Measurements from ENCODE around the gene FAP.

Gene FAP

GRCh38 chr2:162243294-162243693, at the start of gene FAP:
FAP (minus strand) TSS chr2:162243445; CDS start chr2:162243327, 118 bp downstream.
- no peaks in the 10 kb centered on the region for H3K9me3 ChIP-seq (ENCODE audit: low read length)
- H3K36me3 ChIP-seq (ENCODE audit: insufficient read depth, low read length): no peaks in the 10 kb centered on the region
- peak within 1 kb of the TSS in 1 of 2 donors; percentile 20 for H3K4me3 ChIP-seq (ENCODE audit: low read depth in 1 of 2, low read length in 2 of 2)
- no peaks in the 10 kb centered on the region for H3K27me3 ChIP-seq (ENCODE audit: control insufficient read depth in 1 of 2, insufficient read depth in 2 of 2, low read length in 2 of 2)
- peak within 1 kb of the TSS; percentile 1 for H3K27ac ChIP-seq (ENCODE audit: low read depth, low read length)
- no peak within 1 kb of the TSS for H3K9ac ChIP-seq (ENCODE audit: low read length)
- H3K4me1 ChIP-seq (ENCODE audit: insufficient read depth, low read length): peaks cover 33% of the 10 kb centered on the region

GRCh38 chr2:162291748-162292147, 48.5 kb upstream of the FAP start:
- Histone ChIP-seq H3K4me3 (ENCODE audit: low read depth in 1 of 2, low read length in 2 of 2) (no peak overlapping the region), H3K27me3 (ENCODE audit: control insufficient read depth in 1 of 2, insufficient read depth in 2 of 2, low read length in 2 of 2) (no peaks in the 10 kb centered on the region), H3K36me3 (ENCODE audit: insufficient read depth, low read length) (no peaks in the 10 kb centered on the region), H3K4me1 (ENCODE audit: insufficient read depth, low read length) (no peaks in the 10 kb centered on the region), H3K9ac (ENCODE audit: low read length) (no peak overlapping the region), H3K27ac (ENCODE audit: low read depth, low read length) (no peak overlapping the region), H3K9me3 (ENCODE audit: low read length) (no peaks in the 10 kb centered on the region)

- Histone ChIP-seq H3K36me3 (ENCODE audit: insufficient read depth, low read length) (peaks cover 13% of the 10 kb centered on the region), H3K9ac (ENCODE audit: low read length) (no peak overlapping the region), H3K27me3 (ENCODE audit: control insufficient read depth in 1 of 2, insufficient read depth in 2 of 2, low read length in 2 of 2) (no peaks in the 10 kb centered on the region), H3K9me3 (ENCODE audit: low read length) (no peaks in the 10 kb centered on the region), H3K4me1 (ENCODE audit: insufficient read depth, low read length) (no peaks in the 10 kb centered on the region), H3K27ac (ENCODE audit: low read depth, low read length) (no peak overlapping the region), H3K4me3 (ENCODE audit: low read depth in 1 of 2, low read length in 2 of 2) (no peak overlapping the region)
Measured at GRCh38 chr2:162282765-162283425, 39.6 kb upstream of the FAP start.

- H3K4me1 ChIP-seq (ENCODE audit: insufficient read depth, low read length): no peaks in the 10 kb centered on the region
- H3K9ac ChIP-seq (ENCODE audit: low read length): no peak overlapping the region
- no peak overlapping the region for H3K27ac ChIP-seq (ENCODE audit: low read depth, low read length)
- H3K9me3 ChIP-seq (ENCODE audit: low read length): no peaks in the 10 kb centered on the region
- H3K4me3 ChIP-seq (ENCODE audit: low read depth in 1 of 2, low read length in 2 of 2): no peak overlapping the region
- H3K27me3 ChIP-seq (ENCODE audit: control insufficient read depth in 1 of 2, insufficient read depth in 2 of 2, low read length in 2 of 2): no peaks in the 10 kb centered on the region
- H3K36me3 ChIP-seq (ENCODE audit: insufficient read depth, low read length): peaks cover 13% of the 10 kb centered on the region
Measured at GRCh38 chr2:162280654-162281053, 37.4 kb upstream of the FAP start.

GRCh38 chr2:162277381-162277780, 34.1 kb upstream of the FAP start:
- no peaks in the 10 kb centered on the region for H3K9me3 ChIP-seq (ENCODE audit: low read length)
- H3K4me3 ChIP-seq (ENCODE audit: low read depth in 1 of 2, low read length in 2 of 2): no peak overlapping the region
- H3K27me3 ChIP-seq (ENCODE audit: control insufficient read depth in 1 of 2, insufficient read depth in 2 of 2, low read length in 2 of 2): no peaks in the 10 kb centered on the region
- H3K4me1 ChIP-seq (ENCODE audit: insufficient read depth, low read length): no peaks in the 10 kb centered on the region
- H3K9ac ChIP-seq (ENCODE audit: low read length): no peak overlapping the region
- H3K36me3 ChIP-seq (ENCODE audit: insufficient read depth, low read length): peaks cover 12% of the 10 kb centered on the region
- H3K27ac ChIP-seq (ENCODE audit: low read depth, low read length): no peak overlapping the region

- Histone ChIP-seq H3K27me3 (ENCODE audit: control insufficient read depth in 1 of 2, insufficient read depth in 2 of 2, low read length in 2 of 2) (no peaks in the 10 kb centered on the region), H3K9ac (ENCODE audit: low read length) (no peak overlapping the region), H3K36me3 (ENCODE audit: insufficient read depth, low read length) (peaks cover 8% of the 10 kb centered on the region), H3K4me3 (ENCODE audit: low read depth in 1 of 2, low read length in 2 of 2) (no peak overlapping the region), H3K4me1 (ENCODE audit: insufficient read depth, low read length) (no peaks in the 10 kb centered on the region), H3K27ac (ENCODE audit: low read depth, low read length) (no peak overlapping the region), H3K9me3 (ENCODE audit: low read length) (no peaks in the 10 kb centered on the region)
Measured at GRCh38 chr2:162267996-162268395, 24.8 kb upstream of the FAP start.

GRCh38 chr2:162267496-162267895, 24.3 kb upstream of the FAP start:
- Histone ChIP-seq H3K27me3 (ENCODE audit: control insufficient read depth in 1 of 2, insufficient read depth in 2 of 2, low read length in 2 of 2) (no peaks in the 10 kb centered on the region), H3K4me1 (ENCODE audit: insufficient read depth, low read length) (no peaks in the 10 kb centered on the region), H3K4me3 (ENCODE audit: low read depth in 1 of 2, low read length in 2 of 2) (no peak overlapping the region), H3K9ac (ENCODE audit: low read length) (no peak overlapping the region), H3K36me3 (ENCODE audit: insufficient read depth, low read length) (peaks cover 8% of the 10 kb centered on the region), H3K9me3 (ENCODE audit: low read length) (no peaks in the 10 kb centered on the region), H3K27ac (ENCODE audit: low read depth, low read length) (no peak overlapping the region)

GRCh38 chr2:162266460-162266760, 23.2 kb upstream of the FAP start:
- H3K9ac ChIP-seq (ENCODE audit: low read length): no peak overlapping the region
- H3K27ac ChIP-seq (ENCODE audit: low read depth, low read length): no peak overlapping the region
- H3K36me3 ChIP-seq (ENCODE audit: insufficient read depth, low read length): peaks cover 8% of the 10 kb centered on the region
- no peaks in the 10 kb centered on the region for H3K9me3 ChIP-seq (ENCODE audit: low read length)
- H3K27me3 ChIP-seq (ENCODE audit: control insufficient read depth in 1 of 2, insufficient read depth in 2 of 2, low read length in 2 of 2): no peaks in the 10 kb centered on the region
- H3K4me1 ChIP-seq (ENCODE audit: insufficient read depth, low read length): no peaks in the 10 kb centered on the region
- H3K4me3 ChIP-seq (ENCODE audit: low read depth in 1 of 2, low read length in 2 of 2): no peak overlapping the region

GRCh38 chr2:162265666-162266459, 22.6 kb upstream of the FAP start:
- Histone ChIP-seq H3K27me3 (ENCODE audit: control insufficient read depth in 1 of 2, insufficient read depth in 2 of 2, low read length in 2 of 2) (no peaks in the 10 kb centered on the region), H3K27ac (ENCODE audit: low read depth, low read length) (no peak overlapping the region), H3K4me3 (ENCODE audit: low read depth in 1 of 2, low read length in 2 of 2) (no peak overlapping the region), H3K9me3 (ENCODE audit: low read length) (no peaks in the 10 kb centered on the region), H3K4me1 (ENCODE audit: insufficient read depth, low read length) (no peaks in the 10 kb centered on the region), H3K36me3 (ENCODE audit: insufficient read depth, low read length) (peaks cover 8% of the 10 kb centered on the region), H3K9ac (ENCODE audit: low read length) (no peak overlapping the region)

GRCh38 chr2:162261032-162261945, 18.0 kb upstream of the FAP start:
- no peaks in the 10 kb centered on the region for H3K36me3 ChIP-seq (ENCODE audit: insufficient read depth, low read length)
- H3K4me1 ChIP-seq (ENCODE audit: insufficient read depth, low read length): no peaks in the 10 kb centered on the region
- H3K27me3 ChIP-seq (ENCODE audit: control insufficient read depth in 1 of 2, insufficient read depth in 2 of 2, low read length in 2 of 2): no peaks in the 10 kb centered on the region
- H3K9me3 ChIP-seq (ENCODE audit: low read length): no peaks in the 10 kb centered on the region
- no peak overlapping the region for H3K4me3 ChIP-seq (ENCODE audit: low read depth in 1 of 2, low read length in 2 of 2)
- peak overlapping the region; percentile 27 for H3K27ac ChIP-seq (ENCODE audit: low read depth, low read length)
- H3K9ac ChIP-seq (ENCODE audit: low read length): no peak overlapping the region

- H3K4me1 ChIP-seq (ENCODE audit: insufficient read depth, low read length): no peaks in the 10 kb centered on the region
- H3K4me3 ChIP-seq (ENCODE audit: low read depth in 1 of 2, low read length in 2 of 2): no peak overlapping the region
- H3K9ac ChIP-seq (ENCODE audit: low read length): no peak overlapping the region
- no peaks in the 10 kb centered on the region for H3K27me3 ChIP-seq (ENCODE audit: control insufficient read depth in 1 of 2, insufficient read depth in 2 of 2, low read length in 2 of 2)
- no peaks in the 10 kb centered on the region for H3K9me3 ChIP-seq (ENCODE audit: low read length)
- no peaks in the 10 kb centered on the region for H3K36me3 ChIP-seq (ENCODE audit: insufficient read depth, low read length)
- H3K27ac ChIP-seq (ENCODE audit: low read depth, low read length): no peak overlapping the region
Measured at GRCh38 chr2:162258686-162259085, 15.4 kb upstream of the FAP start.

Measured in muscle layer of colon (tissue), 2 donors.